K562 (cell line): Measurements from ENCODE around the gene TNFSF4. TPM values are rescaled to one million over a fixed set of nuclear protein-coding genes. Genes with fewer than 3 reads are reported as not detected.

Experiments used
- ATAC-seq: fragments of 200-7000 bp; cut with Tn5 transposase; 3 replicates; pipeline ENCODE4 v1.9.1; 2020; ENCODE audit warnings: moderate library complexity
- BruUV-seq: library from RNA; stranded (reverse); fragments of 400-500 nt; replicated peaks from 2 replicates; lab custom pipeline; 2021; lab: Mats Ljungman, UMichigan
- CTCF ChIA-PET: fragments of 300-600 bp; formaldehyde crosslinking; extraction: SDS; loops from one replicate; lab custom pipeline; 2021; ENCODE audit warnings: low intra/inter-chr PET ratio; lab: Yijun Ruan, JAX
- POLR2A ChIA-PET: fragments of 300-600, 350-650 bp; sonication (Branson Sonifier 250); formaldehyde crosslinking; extraction: SDS; loops from one replicate; lab custom pipeline; 2021; ENCODE audit warnings: antibody characterized with exemption, inconsistent platforms; lab: Yijun Ruan, JAX
- DNase-seq, 4 experiments: peaks; one replicate each; pipeline versions ENCODE4 v3.0.0 to v3.0.0-alpha.2; 2011 to 2018; ENCODE audit warnings: low spot score in 3 of 4, mixed read lengths in 3 of 4; ENCODE audit errors: extremely low read depth in 1 of 4
- FAIRE-seq: peaks from 2 replicates; lab custom pipeline; 2011; peaks lifted over from hg19 to GRCh38; lab: Jason Lieb, UNC
- H2AFZ ChIP-seq: 2 replicates; pipeline ENCODE4 v1.6.0; 2011; ENCODE audit warnings: low read depth, low read length, control low read depth, inconsistent platforms
- H3K27ac ChIP-seq: fragments of 200-600 bp; 3 replicates; pipeline ENCODE4 v1.8.0; 2011; ENCODE audit warnings: low read depth, mild to moderate bottlenecking, control low read depth, inconsistent platforms, low read length, moderate library complexity, mixed read lengths; ENCODE audit errors: extremely low read depth
- H3K27me3 ChIP-seq, 2 experiments: fragments of 300-600 bp in 1 of 2; 2 replicates in 1 of 2; 3 replicates in 1 of 2; pipeline versions ENCODE4 v1.6.0 to v1.8.0; 2011; ENCODE audit warnings: inconsistent platforms in 2 of 2, low read length in 2 of 2, mild to moderate bottlenecking in 1 of 2, mixed read lengths in 1 of 2, moderate library complexity in 1 of 2; ENCODE audit not compliant: control insufficient read depth in 2 of 2, insufficient read depth in 2 of 2
- H3K36me3 ChIP-seq: fragments of 300-600 bp; 3 replicates; pipeline ENCODE4 v1.8.0; 2011; ENCODE audit warnings: mild to moderate bottlenecking, low read length, inconsistent platforms; ENCODE audit not compliant: control insufficient read depth, insufficient read depth
- H3K4me1 ChIP-seq, 2 experiments: fragments of 200-600 bp in 1 of 2; replicated peaks in 1 of 2; 2 replicates in 1 of 2; 3 replicates in 1 of 2; pipeline versions ENCODE4 v1.5.1 to v1.8.0; 2011; ENCODE audit warnings: inconsistent platforms in 2 of 2, low read length in 2 of 2, mild to moderate bottlenecking in 1 of 2, mixed read lengths in 1 of 2, moderate library complexity in 1 of 2; ENCODE audit not compliant: control insufficient read depth in 2 of 2, insufficient read depth in 2 of 2
- H3K4me2 ChIP-seq: 2 replicates; pipeline ENCODE4 v1.6.1; 2011; ENCODE audit warnings: low read length, control low read depth, inconsistent platforms, mixed read lengths; ENCODE audit not compliant: insufficient read depth
- H3K4me3 ChIP-seq: fragments of 200-600 bp; sonication (generic), shearing (Covaris generic); 2 replicates; pipeline ENCODE4 v1.5.1; 2016; ENCODE audit warnings: control low read depth, inconsistent platforms
- H3K79me2 ChIP-seq: fragments of 200-600 bp; 3 replicates; pipeline ENCODE4 v1.8.0; 2011; ENCODE audit warnings: low read length, inconsistent platforms; ENCODE audit not compliant: control insufficient read depth, insufficient read depth
- H3K9ac ChIP-seq, 2 experiments: 2 replicates each; pipeline versions ENCODE4 v1.6.0 to v1.6.1; 2011; ENCODE audit warnings: low read depth in 2 of 2, low read length in 2 of 2, control low read depth in 1 of 2, inconsistent platforms in 1 of 2, mild to moderate bottlenecking in 1 of 2, mixed read lengths in 1 of 2; ENCODE audit not compliant: insufficient read depth in 1 of 2
- H3K9me1 ChIP-seq: one replicate; pipeline ENCODE4 v1.6.0; 2011; ENCODE audit warnings: inconsistent platforms, mild to moderate bottlenecking, low read length, moderate library complexity; ENCODE audit not compliant: control insufficient read depth, insufficient read depth
- H3K9me3 ChIP-seq: replicated peaks from 2 replicates; pipeline ENCODE4 v1.5.1; 2011; ENCODE audit warnings: low read depth, low read length, inconsistent platforms; ENCODE audit not compliant: control insufficient read depth, insufficient read depth
- H4K20me1 ChIP-seq: replicated peaks from 2 replicates; pipeline ENCODE4 v1.6.1; 2011; ENCODE audit warnings: low read length, inconsistent platforms, mixed read lengths; ENCODE audit not compliant: control insufficient read depth, insufficient read depth
- FIP1L1 ChIP-seq: fragments of 200-400 bp; formaldehyde crosslinking; IDR thresholded peaks from 2 replicates; pipeline ENCODE4 v1.6.1; 2018; ENCODE audit warnings: mild to moderate bottlenecking, low read depth, low read length; ENCODE audit not compliant: poor library complexity, severe bottlenecking
- HIVEP1 ChIP-seq: fragments of 250-450 bp; sonication (Bioruptor Pico); IDR thresholded peaks from 2 replicates; pipeline ENCODE4 v1.4.0; 2020; ENCODE audit warnings: mild to moderate bottlenecking
- MLX ChIP-seq, 2 experiments: fragments of 450-650 bp in 1 of 2; sonication (generic) in 1 of 2; formaldehyde crosslinking; conservative IDR thresholded peaks; 2 replicates each; pipeline versions ENCODE4 v1.4.0 to v1.8.1; 2020 to 2022; ENCODE audit warnings: mild to moderate bottlenecking in 1 of 2, missing genetic modification reagents in 1 of 2
- MYC ChIP-seq, 2 experiments: fragments of 250-450 bp in 1 of 2; sonication (Bioruptor Pico) in 1 of 2; IDR thresholded peaks; 2 replicates each; pipeline versions ENCODE4 v1.5.1 to v1.6.1; 2012 to 2021; ENCODE audit warnings: low read depth in 2 of 2, borderline replicate concordance in 1 of 2, improper control_type of control experiment in 1 of 2, low read length in 1 of 2, mild to moderate bottlenecking in 1 of 2, moderate library complexity in 1 of 2
- POLR3G ChIP-seq: IDR thresholded peaks from 2 replicates; pipeline ENCODE4 v1.6.1; 2011; ENCODE audit not compliant: insufficient read length, insufficient replicate concordance; ENCODE audit errors: extremely low read depth
- ZNF407 ChIP-seq: fragments of 450-650 bp; IDR thresholded peaks from 2 replicates; pipeline ENCODE4 v1.6.1; 2016; ENCODE audit warnings: low read depth
- WGBS: fragments of 100-300 bp; shearing (Covaris generic); methylation state at CpG from one replicate; pipeline ENCODE4 v1.1.6; 2016; ENCODE audit warnings: low coverage, mixed read lengths; ENCODE audit not compliant: insufficient coverage; ENCODE audit errors: missing lambda C conversion rate; 5-methylcytosine and 5-hydroxymethylcytosine counted together
- in situ Hi-C: fragments of 300-500 bp; cut with MboI; formaldehyde crosslinking; loops from 4 replicates; pipeline ENCODE4 v1.15.0; 2018; ENCODE audit warnings: inconsistent platforms, mixed read lengths
- intact Hi-C: fragments of 100-400 bp; cut with micrococcal nuclease; formaldehyde crosslinking; loops from 2 replicates; pipeline ENCODE4 v1.14.2; 2022
- polyA plus RNA-seq, 8 experiments: library from polyadenylated mRNA; depleted of rRNA in 4 of 8; stranded (reverse) in 5 of 8; unstranded in 3 of 8; fragments of >200 nt; fragmentation: Nextera tagmentation in 2 of 8; fragmentation: Illumina TruSeq in 1 of 8; extraction: Ambion mirVana in 2 of 8; extraction: Trizol in 1 of 8; gene quantifications; 2 replicates each; pipeline versions ENCODE4 v1.2.1 to v1.2.3, GENCODE V29; 2011 to 2014; ENCODE audit warnings: inconsistent platforms in 1 of 8, missing spikeins in 1 of 8
- total RNA-seq, 7 experiments: library from RNA; depleted of rRNA in 6 of 7; stranded (reverse); fragments of >200 nt in 6 of 7; fragmentation: Illumina TruSeq in 2 of 7; extraction: Trizol in 2 of 7; gene quantifications; 2 replicates each; pipeline versions ENCODE4 v1.2.1 to v1.2.3, GENCODE V29; 2011 to 2021; ENCODE audit warnings: low replicate concordance in 1 of 7

The TNFSF4 gene
- total and polyA plus RNA-seq, 9 of the 15 experiments (the other 6 are each of a cell fraction or from before 2014, with no cell fraction given) = 0.08 to 0.23 (median 0.15) TPM; not detected in 1

GRCh38 chr1:173243300-173243699 is 36.2 kb upstream of the TNFSF4 start (continued):
- TF ChIP-seq MLX (CRISPR knock-in tag; conservative IDR thresholded peaks at IDR 0.05) (no peak), POLR3G (no peak), HIVEP1 (CRISPR knock-in tag) (no peak)

GRCh38 chr1:173241528-173242347 is 34.6 kb upstream of the TNFSF4 start:
- Histone ChIP-seq H3K79me2 (no peaks in the 10 kb centered on the region), H3K9me1 (no peaks in the 10 kb centered on the region), H3K36me3 (no peaks in the 10 kb centered on the region), H2AFZ (no peak overlapping the region), H3K9me3 (no peaks in the 10 kb centered on the region; the same call in 1 of the 2 replicates), H3K27ac (no peak overlapping the region), H3K27me3 (no peaks in the 10 kb centered on the region), H3K4me1 (no peaks in the 10 kb centered on the region), H3K9ac (no peak overlapping the region), H3K4me3 (no peak overlapping the region), H4K20me1 (no peaks in the 10 kb centered on the region), H3K4me2 (no peak overlapping the region)
- ATAC-seq = no peak
- CTCF ChIA-PET = no interaction called here
- intact Hi-C loops = no loop called here
- BruUV-seq = no TSS peak
- DNase-seq = no peak
- in situ Hi-C loops = no loop called here
- 3% methylated on average over 6 of the region's 6 CpGs for WGBS
- FAIRE-seq = no peak
- POLR2A ChIA-PET = no interaction called here
- no peak for TF ChIP-seq FIP1L1
- no peak for TF ChIP-seq ZNF407
- TF ChIP-seq MYC (IDR thresholded peaks at IDR 0.05; ENCODE audit: low read depth, low read length) = no peak
- TF ChIP-seq MYC (CRISPR knock-in tag; IDR thresholded peaks at IDR 0.05; ENCODE audit: borderline replicate concordance, low read depth) = no peak
